ENCODE results near the gene NT5DC4.

Gene NT5DC4

GRCh38 chr2:112721819-112722522 is 1.2 kb downstream of the NT5DC4 start:
- TF ChIP-seq CTCF (IDR thresholded peaks at IDR 0.05; ENCODE audit: extremely low read depth, insufficient read depth, missing control alignments) = no peak
- in situ Hi-C loops (cut with MboI; ENCODE audit: low pct_unique_long_range_greater_than_20kb, low sequenced_read_pairs, unreplicated experiment) = loop anchor here (10.0 kb wide), 1 partner anchor 97 kb away; no protein-coding TSS in a partner anchor
- no peak for DNase-seq (ENCODE audit: low spot score)

- no peak for DNase-seq (ENCODE audit: low spot score)
- in situ Hi-C loops (cut with MboI; ENCODE audit: low pct_unique_long_range_greater_than_20kb, low sequenced_read_pairs, unreplicated experiment) = loop anchor here (10.0 kb wide), 1 partner anchor 98 kb away; no protein-coding TSS in a partner anchor
- no peak for TF ChIP-seq CTCF (IDR thresholded peaks at IDR 0.05; ENCODE audit: extremely low read depth, insufficient read depth, missing control alignments)
Measured at GRCh38 chr2:112722816-112723546, 2.2 kb downstream of the NT5DC4 start.

- in situ Hi-C loops (cut with MboI; ENCODE audit: low pct_unique_long_range_greater_than_20kb, low sequenced_read_pairs, unreplicated experiment) = loop anchor here (10.0 kb wide), 1 partner anchor 99 kb away; no protein-coding TSS in a partner anchor
Measured at GRCh38 chr2:112723547-112723940, 2.7 kb downstream of the NT5DC4 start.

GRCh38 chr2:112723995-112724394 is 3.2 kb downstream of the NT5DC4 start:
- peak; percentile 19 for DNase-seq (ENCODE audit: low spot score)
- TF ChIP-seq CTCF (IDR thresholded peaks at IDR 0.05; ENCODE audit: extremely low read depth, insufficient read depth, missing control alignments) = no peak
- in situ Hi-C loops (cut with MboI; ENCODE audit: low pct_unique_long_range_greater_than_20kb, low sequenced_read_pairs, unreplicated experiment) = loop anchor here (10.0 kb wide), 1 partner anchor 99 kb away; no protein-coding TSS in a partner anchor

More at GRCh38 chr2:112723547-112723940, 2.7 kb downstream of the NT5DC4 start:
- no peak for TF ChIP-seq CTCF (IDR thresholded peaks at IDR 0.05; ENCODE audit: extremely low read depth, insufficient read depth, missing control alignments)
- DNase-seq (ENCODE audit: low spot score) = peak; percentile 20

GRCh38 chr2:112724591-112725525 is 4.0 kb downstream of the NT5DC4 start:
- TF ChIP-seq CTCF (IDR thresholded peaks at IDR 0.05; ENCODE audit: extremely low read depth, insufficient read depth, missing control alignments) = peak; percentile 58
- in situ Hi-C loops (cut with MboI; ENCODE audit: low pct_unique_long_range_greater_than_20kb, low sequenced_read_pairs, unreplicated experiment) = loop anchor here (10.0 kb wide), 1 partner anchor 100 kb away; no protein-coding TSS in a partner anchor
- DNase-seq (ENCODE audit: low spot score) = peak; percentile 65

All from GM13977 (cell line).